Fibroblast of lung (primary cell): Measurements from ENCODE around the gene STPG3. TPM values are rescaled to one million over a fixed set of nuclear protein-coding genes. Genes with fewer than 3 reads are reported as not detected.

Source experiments
- DNase-seq, 2 donors: peaks; one replicate each; pipeline versions ENCODE4 v3.0.0 to v3.0.0-alpha.2; 2010; ENCODE audit warnings: low read depth in 2 of 2
- H2AFZ ChIP-seq: 2 replicates; pipeline ENCODE4 v1.5.1; 2012; ENCODE audit warnings: low read length, control low read depth, inconsistent platforms
- H3K27ac ChIP-seq: 2 replicates; pipeline ENCODE4 v1.5.1; 2011; ENCODE audit warnings: low read length, control low read depth; ENCODE audit not compliant: insufficient read depth
- H3K27me3 ChIP-seq: 2 replicates; pipeline ENCODE4 v1.5.1; 2011; ENCODE audit warnings: mild to moderate bottlenecking, low read length; ENCODE audit not compliant: control insufficient read depth, insufficient read depth
- H3K36me3 ChIP-seq: 2 replicates; pipeline ENCODE4 v1.5.1; 2011; ENCODE audit warnings: low read length; ENCODE audit not compliant: control insufficient read depth, insufficient read depth
- H3K4me1 ChIP-seq: 2 replicates; pipeline ENCODE4 v1.5.1; 2011; ENCODE audit warnings: low read length; ENCODE audit not compliant: control insufficient read depth, insufficient read depth; ENCODE audit errors: extremely low read depth
- H3K4me2 ChIP-seq: 2 replicates; pipeline ENCODE4 v1.5.1; 2011; ENCODE audit warnings: low read length, control low read depth; ENCODE audit not compliant: insufficient read depth; ENCODE audit errors: extremely low read depth
- H3K4me3 ChIP-seq, 4 experiments: fragments of 200-600 bp in 1 of 4; sonication (generic) in 1 of 4; replicated peaks in 1 of 4; 2 replicates each; pipeline ENCODE4 v1.5.1; 2011 to 2016; ENCODE audit warnings: low read length in 4 of 4, low read depth in 3 of 4, mild to moderate bottlenecking in 3 of 4, control low read depth in 2 of 4, inconsistent platforms in 1 of 4, mixed read lengths in 1 of 4; ENCODE audit not compliant: insufficient read depth in 1 of 4; ENCODE audit errors: control extremely low read depth in 1 of 4
- H3K79me2 ChIP-seq: 2 replicates; pipeline ENCODE4 v1.5.1; 2012; ENCODE audit warnings: mild to moderate bottlenecking, low read length, inconsistent platforms; ENCODE audit not compliant: control insufficient read depth, insufficient read depth
- H3K9ac ChIP-seq: 2 replicates; pipeline ENCODE4 v1.5.1; 2011; ENCODE audit warnings: mild to moderate bottlenecking, low read length, control low read depth; ENCODE audit not compliant: insufficient read depth
- H3K9me3 ChIP-seq: 2 replicates; pipeline ENCODE4 v1.5.1; 2012; ENCODE audit warnings: low read depth, low read length; ENCODE audit not compliant: control insufficient read depth, insufficient read depth
- H4K20me1 ChIP-seq: 2 replicates; pipeline ENCODE4 v1.5.1; 2011; ENCODE audit warnings: low read length; ENCODE audit not compliant: control insufficient read depth, insufficient read depth; ENCODE audit errors: extremely low read depth
- CTCF ChIP-seq, 2 donors: IDR thresholded peaks in 1 of 2; conservative IDR thresholded peaks in 1 of 2; 1 replicate in 1 of 2; 2 replicates in 1 of 2; pipeline ENCODE4 v1.5.1; 2011 to 2012; ENCODE audit warnings: low read length in 2 of 2, control low read depth in 1 of 2, inconsistent platforms in 1 of 2, low read depth in 1 of 2, mild to moderate bottlenecking in 1 of 2
- EZH2 ChIP-seq: IDR thresholded peaks from 2 replicates; pipeline ENCODE4 v1.5.1; 2012; ENCODE audit warnings: low read length, control low read depth, mild to moderate bottlenecking; ENCODE audit errors: missing control alignments
- polyA plus RNA-seq, 2 donors: library from polyadenylated mRNA; depleted of rRNA in 1 of 2; stranded (reverse) in 1 of 2; unstranded in 1 of 2; fragments of >200 nt; gene quantifications; 2 replicates each; pipeline ENCODE4 v1.2.1, GENCODE V29; 2011 to 2012; ENCODE audit warnings: missing spikeins in 1 of 2
- total RNA-seq: library from RNA; depleted of rRNA; stranded (reverse); fragments of >200 nt; gene quantifications from 2 replicates; pipeline ENCODE4 v1.2.1, GENCODE V29; 2014

The STPG3 gene
- total and polyA plus RNA-seq, 2 donors (not counting 1 experiment from before 2014, with no cell fraction given) = not detected

DNA sequence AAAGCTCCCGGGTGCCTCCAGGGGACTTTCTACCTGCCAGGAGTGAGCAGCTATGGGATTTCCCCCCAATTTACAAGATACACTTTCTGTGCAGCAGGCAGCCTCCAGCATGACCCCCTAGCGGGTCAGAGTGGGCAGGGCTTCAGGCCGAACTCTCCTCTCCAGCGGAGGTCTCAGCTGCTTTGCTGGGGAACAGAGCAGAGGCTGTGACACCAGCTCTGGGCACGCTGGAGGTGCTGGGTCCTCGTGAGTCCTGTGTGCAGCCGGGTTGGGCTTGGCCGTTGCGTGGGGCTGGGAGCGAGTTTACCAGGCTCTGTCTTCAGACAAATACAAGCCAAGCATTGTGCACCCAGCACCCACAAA lies 48.1 kb downstream of the STPG3 start:
- H3K79me2 ChIP-seq = no peaks in the 10 kb centered on the region
- H3K4me1 ChIP-seq = peaks cover 10% of the 10 kb centered on the region
- no peak overlapping the region for H3K4me2 ChIP-seq
- no peak overlapping the region for H3K27ac ChIP-seq
- H3K4me3 ChIP-seq = no peak overlapping the region
- TF ChIP-seq CTCF (conservative IDR thresholded peaks at IDR 0.05 in 1 of 2, IDR thresholded peaks at IDR 0.05 in 1 of 2; ENCODE audit: low read depth in 1 of 2, low read length in 2 of 2) (no peak), EZH2 (no peak)
- no peak overlapping the region for H2AFZ ChIP-seq
- no peaks in the 10 kb centered on the region for H3K36me3 ChIP-seq
- no peaks in the 10 kb centered on the region for H3K9me3 ChIP-seq
- no peak overlapping the region for H3K9ac ChIP-seq
- peaks cover 28% of the 10 kb centered on the region for H3K27me3 ChIP-seq
- no peaks in the 10 kb centered on the region for H4K20me1 ChIP-seq
- DNase-seq = no peak

DNA sequence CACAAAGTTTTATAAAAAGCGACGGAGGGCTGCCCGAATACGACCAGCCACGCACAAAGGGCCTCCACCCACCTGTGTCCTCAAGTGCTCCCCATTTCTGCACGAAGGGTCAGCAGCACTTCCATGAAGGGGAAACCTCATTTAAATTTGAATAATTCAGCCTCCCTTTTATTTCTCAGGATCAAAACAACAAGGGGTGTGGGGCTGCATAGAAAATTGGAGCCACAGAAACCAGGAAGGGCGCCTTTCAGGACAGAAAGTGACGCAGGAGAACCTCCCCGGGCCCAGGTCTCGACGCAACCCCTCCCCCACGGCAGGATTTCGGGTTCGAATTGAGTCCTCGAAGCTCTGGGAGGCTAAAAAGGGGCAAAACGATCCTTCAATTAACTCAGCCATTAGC lies 48.9 kb downstream of the STPG3 start:
- Histone ChIP-seq H3K9me3 (no peaks in the 10 kb centered on the region), H3K79me2 (no peaks in the 10 kb centered on the region), H3K4me1 (peaks cover 10% of the 10 kb centered on the region), H3K4me2 (no peak overlapping the region), H3K27me3 (peaks cover 28% of the 10 kb centered on the region), H2AFZ (no peak overlapping the region), H4K20me1 (no peaks in the 10 kb centered on the region), H3K36me3 (no peaks in the 10 kb centered on the region), H3K27ac (no peak overlapping the region), H3K9ac (no peak overlapping the region), H3K4me3 (no peak overlapping the region)
- TF ChIP-seq EZH2 (peak; percentile 17), CTCF (conservative IDR thresholded peaks at IDR 0.05 in 1 of 2, IDR thresholded peaks at IDR 0.05 in 1 of 2; ENCODE audit: low read depth in 1 of 2, low read length in 2 of 2) (no peak)
- no peak for DNase-seq

GRCh38 chr9:137300567-137301080 lies 49.5 kb downstream of the STPG3 start:
- H3K9ac ChIP-seq = no peak overlapping the region
- no peaks in the 10 kb centered on the region for H4K20me1 ChIP-seq
- H3K27me3 ChIP-seq = peaks cover 28% of the 10 kb centered on the region
- peak in 1 of 2 donors; percentile 63 for DNase-seq
- H3K4me1 ChIP-seq = peaks cover 14% of the 10 kb centered on the region
- no peak overlapping the region for H3K27ac ChIP-seq
- no peaks in the 10 kb centered on the region for H3K79me2 ChIP-seq
- H3K4me3 ChIP-seq = peak overlapping the region; percentile 18 to 41 (median 32)
- no peaks in the 10 kb centered on the region for H3K9me3 ChIP-seq
- H3K4me2 ChIP-seq = peak overlapping the region; percentile 72
- TF ChIP-seq EZH2 (no peak), CTCF (conservative IDR thresholded peaks at IDR 0.05 in 1 of 2, IDR thresholded peaks at IDR 0.05 in 1 of 2; ENCODE audit: low read depth in 1 of 2, low read length in 2 of 2) (no peak)
- no peaks in the 10 kb centered on the region for H3K36me3 ChIP-seq
- H2AFZ ChIP-seq = no peak overlapping the region
